Colonic mucosa (tissue), 4 donors: ENCODE data around the gene ANKRD29. TPM values are rescaled to one million over a fixed set of nuclear protein-coding genes. Genes with fewer than 3 reads are reported as not detected.

Experiments
- DNase-seq: peaks from one replicate; pipeline ENCODE4 v3.0.0-alpha.2; 2020
- H3K27ac ChIP-seq: fragments of 200-600 bp; one replicate; pipeline ENCODE4 v1.8.0; 2021
- H3K27me3 ChIP-seq: fragments of 200-600 bp; one replicate; pipeline ENCODE4 v1.8.0; 2021
- H3K36me3 ChIP-seq: fragments of 200-600 bp; one replicate; pipeline ENCODE4 v1.8.0; 2021
- H3K4me1 ChIP-seq: fragments of 200-600 bp; one replicate; pipeline ENCODE4 v1.8.0; 2021; ENCODE audit warnings: mild to moderate bottlenecking
- H3K4me3 ChIP-seq: fragments of 200-600 bp; one replicate; pipeline ENCODE4 v1.8.0; 2021
- H3K9ac ChIP-seq, 2 donors: one replicate each; pipeline ENCODE4 v1.7.0; 2013; ENCODE audit warnings: control low read depth in 2 of 2, low read depth in 2 of 2, low read length in 2 of 2
- H3K9me3 ChIP-seq: fragments of 200-600 bp; one replicate; pipeline ENCODE4 v1.8.0; 2021
- CTCF ChIP-seq: fragments of 200-600 bp; IDR thresholded peaks from one replicate; pipeline ENCODE4 v1.8.0; 2022; ENCODE audit warnings: antibody characterized with exemption, mild to moderate bottlenecking
- intact Hi-C: fragments of 100-400 bp; cut with DNase I; formaldehyde crosslinking; loops from one replicate; pipeline ENCODE4 v1.14.1; 2022
- total RNA-seq, 2 donors: library from RNA; stranded (reverse); fragmentation: NEBNext Ultra II Directional in 1 of 2; extraction: Animal tissue kit (Norgen Biotek cat#: 25700) in 1 of 2; gene quantifications; one replicate each; pipeline ENCODE4 v1.2.1, GENCODE V29; 2021
- donor health status: healthy.
- donor health status: DM: no; HTN: no; CAD: no.
- donor health status: DM: no; HTN: no; CAD: no.

Gene ANKRD29
- total RNA-seq, 2 donors from 2014 or later, result 1.0 to 1.1 TPM

- no peak for DNase-seq
- H3K36me3 ChIP-seq, result peaks cover 14% of the 10 kb centered on the region
- intact Hi-C loops, result no loop called here
Measured at GRCh38 chr18:23569299-23570063, 93.2 kb downstream of the ANKRD29 start.

GRCh38 chr18:23568281-23569138 is 94.2 kb downstream of the ANKRD29 start:
- H3K4me3 ChIP-seq, result no peak overlapping the region
- intact Hi-C loops, result no loop called here
- no peak for TF ChIP-seq CTCF
- DNase-seq, result no peak
- no peaks in the 10 kb centered on the region for H3K4me1 ChIP-seq
- H3K27ac ChIP-seq, result no peak overlapping the region
- no peaks in the 10 kb centered on the region for H3K9me3 ChIP-seq
- H3K9ac ChIP-seq, result no peak overlapping the region
- no peaks in the 10 kb centered on the region for H3K27me3 ChIP-seq
- peaks cover 20% of the 10 kb centered on the region for H3K36me3 ChIP-seq

More at GRCh38 chr18:23569299-23570063, 93.2 kb downstream of the ANKRD29 start:
- H3K4me3 ChIP-seq, result no peak overlapping the region
- no peak for TF ChIP-seq CTCF
- no peak overlapping the region for H3K9ac ChIP-seq
- H3K27me3 ChIP-seq, result no peaks in the 10 kb centered on the region
- no peaks in the 10 kb centered on the region for H3K4me1 ChIP-seq
- no peaks in the 10 kb centered on the region for H3K9me3 ChIP-seq
- H3K27ac ChIP-seq, result no peak overlapping the region

- Histone ChIP-seq H3K4me3 (no peak overlapping the region), H3K36me3 (peaks cover 20% of the 10 kb centered on the region), H3K4me1 (no peaks in the 10 kb centered on the region), H3K27ac (no peak overlapping the region), H3K9ac (no peak overlapping the region), H3K9me3 (no peaks in the 10 kb centered on the region), H3K27me3 (no peaks in the 10 kb centered on the region)
- intact Hi-C loops, result no loop called here
- no peak for TF ChIP-seq CTCF
- no peak for DNase-seq
Measured at GRCh38 chr18:23567671-23568070, 95.0 kb downstream of the ANKRD29 start.

- Histone ChIP-seq H3K27me3 (no peaks in the 10 kb centered on the region), H3K4me3 (no peak overlapping the region), H3K9me3 (no peaks in the 10 kb centered on the region), H3K36me3 (peaks cover 20% of the 10 kb centered on the region), H3K27ac (no peak overlapping the region), H3K4me1 (no peaks in the 10 kb centered on the region), H3K9ac (no peak overlapping the region)
- DNase-seq, result no peak
- TF ChIP-seq CTCF, result no peak
- intact Hi-C loops, result no loop called here
Measured at GRCh38 chr18:23565916-23566547, 96.7 kb downstream of the ANKRD29 start.

GRCh38 chr18:23563377-23564043 is 99.2 kb downstream of the ANKRD29 start:
- H3K4me3 ChIP-seq, result no peak overlapping the region
- H3K36me3 ChIP-seq, result peaks cover 27% of the 10 kb centered on the region
- H3K27me3 ChIP-seq, result no peaks in the 10 kb centered on the region
- no peak overlapping the region for H3K27ac ChIP-seq
- DNase-seq, result no peak
- intact Hi-C loops, result no loop called here
- H3K4me1 ChIP-seq, result no peaks in the 10 kb centered on the region
- no peaks in the 10 kb centered on the region for H3K9me3 ChIP-seq
- no peak for TF ChIP-seq CTCF
- no peak overlapping the region for H3K9ac ChIP-seq
